HG03354 (cell line): Measurements from ENCODE around the gene PCSK5.
"Not testable (repeated sequence)": the region's sequence is repeated elsewhere in the genome, so short reads cannot be mapped to it uniquely, and the experiment has no call there.

Experiments
- ATAC-seq: cut with Tn5 transposase; IDR thresholded peaks from one replicate; pipeline ENCODE4 v1.9.1; 2021; ENCODE audit warnings: mild to moderate bottlenecking; ENCODE audit not compliant: unreplicated experiment, poor library complexity, severe bottlenecking

PCSK5 gene

DNA sequence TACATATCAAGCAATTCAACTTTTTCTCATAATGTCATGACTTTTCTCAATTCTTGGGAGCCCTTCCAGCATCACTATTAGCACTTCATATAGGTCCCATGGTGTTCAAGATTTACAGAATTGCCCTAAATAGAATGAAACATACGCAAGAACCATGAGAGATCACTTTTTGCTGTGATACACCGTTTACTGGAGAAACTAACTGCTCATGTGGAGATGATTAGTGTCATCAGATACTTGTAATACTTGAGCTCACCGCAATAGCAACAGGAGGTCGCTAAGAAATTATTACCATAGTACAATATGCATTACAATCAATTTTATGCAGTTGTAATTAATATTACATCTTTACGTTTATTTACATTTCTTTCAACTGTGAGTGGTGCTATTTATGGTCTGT lies 4.8 kb upstream of the PCSK5 start:
- ATAC-seq: no peak

- ATAC-seq: no peak
These were observed 896 bp upstream of the PCSK5 start for GRCh38 chr9:75889577-75889976.

GRCh38 chr9:75889977-75890471 lies 449 bp upstream of the PCSK5 start:
- peak; percentile 8 for ATAC-seq

DNA sequence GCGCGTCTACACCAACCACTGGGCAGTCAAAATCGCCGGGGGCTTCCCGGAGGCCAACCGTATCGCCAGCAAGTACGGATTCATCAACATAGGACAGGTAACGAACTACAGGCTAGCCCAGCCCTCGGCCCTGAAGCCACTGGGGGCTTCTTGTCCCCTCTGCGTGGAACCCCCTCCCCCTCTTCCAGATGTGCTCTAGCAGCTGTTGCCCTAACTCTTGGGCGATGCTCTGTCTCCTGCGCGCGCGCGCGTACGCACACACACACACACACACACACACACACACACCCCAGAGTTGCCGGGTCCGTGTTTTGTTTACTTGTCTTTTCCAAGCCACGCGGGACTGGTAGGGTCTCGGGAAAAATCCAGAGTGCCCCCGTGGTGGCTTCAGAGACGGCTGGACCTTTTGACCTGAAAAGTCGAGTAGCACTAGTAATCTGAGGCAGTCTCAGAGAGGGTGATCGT lies 836 bp downstream of the PCSK5 start:
- ATAC-seq: no peak

DNA sequence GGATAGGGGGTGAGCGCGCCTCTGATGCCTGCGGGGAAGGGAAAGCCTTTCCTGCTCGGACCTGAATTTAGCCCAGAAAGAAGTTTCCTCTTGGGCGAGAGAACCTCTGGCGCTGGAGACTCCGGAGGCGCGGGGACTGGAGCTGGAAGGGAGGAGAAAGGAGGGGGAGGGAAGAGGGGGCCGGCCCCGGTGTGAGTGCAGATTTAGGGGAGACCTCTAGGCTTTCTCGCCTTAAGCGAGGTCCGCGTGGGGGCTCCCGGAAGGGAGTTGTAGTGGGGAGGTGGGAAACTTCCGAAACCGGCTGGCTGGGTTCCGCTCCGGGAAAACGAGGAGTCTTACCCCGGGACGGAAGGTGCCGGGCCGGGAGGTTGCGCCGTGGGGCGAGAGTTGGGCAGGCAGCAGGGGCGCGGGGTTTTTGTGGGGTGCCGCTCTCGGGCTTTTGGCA lies 1.3 kb downstream of the PCSK5 start:
- ATAC-seq: no peak

GRCh38 chr9:75892216-75892911 lies 1.9 kb downstream of the PCSK5 start:
- ATAC-seq: no peak

GRCh38 chr9:75893106-75893505 lies 2.6 kb downstream of the PCSK5 start:
- no peak for ATAC-seq

DNA sequence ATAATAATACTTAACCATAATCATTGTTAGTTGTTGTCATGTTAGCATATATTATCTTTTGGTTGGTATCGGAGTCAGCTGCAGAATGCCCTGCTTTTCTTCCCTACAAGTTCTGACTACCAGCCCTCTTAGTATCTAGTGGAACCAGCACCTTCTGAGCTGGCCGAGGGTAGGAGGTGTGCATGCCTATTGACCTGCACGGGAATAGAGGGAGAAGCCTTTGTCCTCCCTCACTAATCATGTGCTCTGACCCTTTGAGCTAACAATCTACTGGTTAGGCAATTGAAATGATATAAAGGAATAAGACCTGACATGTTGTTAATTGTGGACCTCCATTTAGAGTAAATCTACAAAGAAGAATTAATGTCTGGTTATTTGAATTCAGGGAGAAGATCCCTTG lies 4.1 kb downstream of the PCSK5 start:
- ATAC-seq: no peak

DNA sequence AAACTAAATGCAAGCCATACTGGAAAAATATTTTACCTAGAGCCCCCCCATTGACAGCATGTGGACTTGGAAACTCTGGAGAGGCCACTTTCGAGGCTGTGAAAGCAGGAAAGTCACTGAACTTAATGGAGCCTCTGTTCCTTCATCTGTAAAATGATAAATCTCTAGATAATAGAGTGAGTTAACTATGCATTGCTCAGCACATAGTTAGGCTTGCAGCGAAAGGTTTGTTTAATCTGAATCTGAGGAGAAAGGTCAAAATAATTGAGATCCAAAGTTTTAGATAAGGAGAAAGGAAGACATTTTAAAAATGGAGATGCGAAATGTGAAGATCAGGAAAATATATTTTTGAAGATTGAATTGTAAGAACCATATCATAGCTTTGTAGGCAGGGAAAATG lies 4.6 kb downstream of the PCSK5 start:
- ATAC-seq: no peak

GRCh38 chr9:75896193-75896592 lies 5.7 kb downstream of the PCSK5 start:
- ATAC-seq: no peak

- not testable (repeated sequence) for ATAC-seq
These were observed 10.5 kb downstream of the PCSK5 start for GRCh38 chr9:75900893-75901524.

DNA sequence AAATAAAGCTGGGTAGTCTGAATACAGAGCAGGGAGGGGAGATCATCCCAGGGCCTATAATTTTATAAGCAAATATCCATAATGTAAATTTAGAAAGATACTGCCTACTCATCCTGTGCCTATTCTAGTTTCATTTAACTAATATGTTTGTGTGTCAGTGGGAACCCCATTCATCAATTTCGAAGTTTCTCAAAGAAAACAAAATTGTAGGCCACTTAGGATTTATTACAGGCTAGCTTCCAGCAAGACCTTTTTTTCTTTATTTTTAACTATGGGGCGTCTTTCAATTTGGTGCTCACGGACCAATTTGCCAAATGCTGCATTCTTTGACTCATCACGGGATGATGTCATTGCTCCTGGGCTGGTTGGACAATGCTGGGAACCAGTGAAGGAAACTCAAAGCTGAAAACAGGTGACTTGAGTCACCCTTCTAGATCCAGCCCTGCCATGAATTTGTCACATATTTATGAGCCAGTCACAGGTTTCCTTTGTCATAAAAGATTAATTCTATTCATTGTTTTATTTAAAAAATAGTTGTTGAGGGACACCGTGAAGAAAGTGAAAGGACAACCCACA lies 13.4 kb downstream of the PCSK5 start:
- ATAC-seq: no peak

DNA sequence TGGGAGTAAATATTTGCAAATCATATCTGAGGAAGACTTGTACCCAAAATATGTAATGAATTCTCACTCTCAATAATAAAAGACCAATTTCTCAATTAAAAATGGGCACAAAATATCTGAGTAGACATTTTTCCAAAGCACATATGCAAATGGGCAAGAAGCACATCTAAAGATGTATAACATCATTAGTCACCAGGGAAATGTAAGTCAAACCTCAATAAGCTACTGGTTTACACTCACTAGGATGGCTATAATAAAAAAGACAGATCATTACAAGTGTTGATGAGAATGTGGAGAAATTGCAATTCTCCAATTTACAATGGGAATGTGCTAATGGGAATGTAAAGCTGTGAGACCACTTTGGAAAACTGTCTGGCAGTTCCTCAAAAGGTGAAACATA lies 13.9 kb downstream of the PCSK5 start:
- ATAC-seq: no peak

DNA sequence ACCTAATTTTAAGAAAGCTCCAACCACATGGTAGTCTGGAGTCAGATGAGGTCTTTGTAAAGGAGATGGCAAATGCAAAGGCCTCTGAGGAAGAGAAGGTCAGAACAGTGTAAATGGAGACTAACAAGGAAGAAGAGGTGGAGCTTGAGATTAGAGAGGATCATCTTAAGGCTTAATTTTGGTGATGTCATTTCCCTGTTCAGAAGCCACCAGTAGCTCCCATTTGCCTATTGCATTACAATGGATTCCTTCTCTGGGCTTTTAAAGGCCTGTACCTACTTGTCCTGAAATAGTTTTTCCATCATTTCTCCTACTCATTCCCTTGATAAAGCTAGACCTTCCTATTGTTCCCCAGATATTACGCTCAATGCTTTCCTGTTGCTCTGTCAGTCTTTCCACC lies 16.1 kb downstream of the PCSK5 start:
- no peak for ATAC-seq

DNA sequence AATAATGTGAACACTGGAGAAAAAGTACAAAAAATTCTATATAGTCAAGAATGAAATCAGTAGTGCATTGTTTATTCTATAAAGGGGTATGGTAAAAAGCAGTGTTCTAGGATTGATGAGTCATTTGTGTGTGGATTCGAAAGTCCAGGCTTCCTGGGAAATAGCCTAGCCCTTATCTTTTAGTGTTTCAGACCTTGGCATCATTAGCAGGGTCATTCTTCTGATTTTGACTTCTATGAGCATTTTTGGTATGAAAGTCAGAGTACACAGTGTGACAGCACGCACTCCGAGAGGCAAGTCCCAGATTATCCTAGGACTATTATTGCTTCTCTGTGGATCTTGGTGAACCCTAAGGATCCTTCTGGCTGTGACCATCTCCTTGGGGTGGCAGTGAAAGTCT lies 16.9 kb downstream of the PCSK5 start:
- ATAC-seq: no peak

DNA sequence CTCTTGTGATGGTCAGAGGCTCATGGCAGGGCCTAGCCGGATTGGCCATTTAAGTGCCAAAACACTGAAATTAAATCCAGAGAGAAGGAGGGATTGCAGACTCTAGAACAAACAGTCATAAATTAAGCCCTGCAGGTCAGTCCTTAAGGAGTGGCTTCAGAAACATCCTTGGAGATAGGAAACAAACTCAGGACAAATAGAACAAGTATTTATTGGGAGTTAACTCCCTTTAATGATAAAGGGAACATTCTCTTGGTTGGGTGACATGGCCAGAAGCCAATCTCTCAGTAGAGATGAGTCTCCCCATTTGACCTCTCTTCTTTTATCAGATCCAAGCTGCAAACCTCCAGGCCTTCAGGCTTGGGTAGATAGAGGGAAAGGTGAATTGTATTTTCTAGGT lies 17.4 kb downstream of the PCSK5 start:
- ATAC-seq: no peak

GRCh38 chr9:75909776-75910175 lies 19.3 kb downstream of the PCSK5 start:
- no peak for ATAC-seq

- ATAC-seq: no peak
These were observed 20.3 kb downstream of the PCSK5 start for GRCh38 chr9:75910731-75911130.

- ATAC-seq: no peak
These were observed 20.9 kb downstream of the PCSK5 start for GRCh38 chr9:75911390-75911789.

DNA sequence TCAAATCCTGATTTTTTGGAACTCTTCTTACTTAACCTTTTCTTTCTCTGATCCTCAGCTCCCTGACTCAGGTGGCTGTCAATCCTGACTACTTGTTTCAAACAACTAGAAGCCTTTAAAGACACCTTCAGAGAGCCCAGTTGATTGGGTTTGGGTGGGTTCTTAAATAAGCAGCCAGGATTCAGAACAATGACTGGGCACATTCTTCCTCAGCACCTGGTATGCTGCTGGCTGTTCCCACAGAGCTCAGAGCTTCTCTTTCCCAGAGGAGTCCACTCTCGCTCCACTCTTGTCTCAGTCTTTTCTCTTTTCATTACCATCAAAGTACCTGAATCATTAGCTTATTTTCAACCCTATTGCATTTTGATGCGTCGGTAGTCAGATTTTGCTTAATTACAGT lies 22.5 kb downstream of the PCSK5 start:
- ATAC-seq: no peak

DNA sequence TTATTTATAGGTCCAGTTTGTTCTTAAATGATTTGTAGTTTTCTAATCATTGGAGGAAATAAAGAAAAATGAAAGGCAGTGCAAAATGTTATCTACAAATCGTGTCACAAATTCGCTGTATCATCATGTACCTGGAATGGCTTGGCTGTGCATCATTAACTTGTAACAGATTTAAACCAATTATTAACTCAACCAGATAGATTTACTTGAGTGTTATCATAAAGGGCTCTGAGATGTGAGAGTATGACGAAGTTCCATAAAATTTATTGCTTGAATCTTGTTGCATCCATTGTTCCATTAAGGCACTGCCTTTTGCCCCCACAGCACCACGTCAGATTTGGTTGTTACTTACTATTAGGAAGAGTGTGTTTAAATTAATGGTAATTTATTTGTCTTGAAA lies 23.5 kb downstream of the PCSK5 start:
- ATAC-seq: no peak
